Neuron (in vitro differentiated cells): ENCODE data around the gene BTNL2.
"Not testable (repeated sequence)": the region's sequence is repeated elsewhere in the genome, so short reads cannot be mapped to it uniquely, and the experiment has no call there.

Source experiments
- H2AFZ ChIP-seq: one replicate; pipeline ENCODE4 v1.6.1; 2013; ENCODE audit warnings: low read depth, mild to moderate bottlenecking, inconsistent platforms, low read length, moderate library complexity
- H3K27me3 ChIP-seq: one replicate; pipeline ENCODE4 v1.6.1; 2013; ENCODE audit warnings: low read length; ENCODE audit not compliant: insufficient read depth
- H3K36me3 ChIP-seq: one replicate; pipeline ENCODE4 v1.6.1; 2013; ENCODE audit warnings: low read length; ENCODE audit not compliant: insufficient read depth
- H3K4me1 ChIP-seq: one replicate; pipeline ENCODE4 v1.6.1; 2013; ENCODE audit warnings: low read length; ENCODE audit not compliant: insufficient read depth
- H3K4me3 ChIP-seq: 2 replicates; pipeline ENCODE4 v1.5.1; 2013; ENCODE audit warnings: mild to moderate bottlenecking, low read length, moderate library complexity
- H3K9me3 ChIP-seq: one replicate; pipeline ENCODE4 v1.6.1; 2013; ENCODE audit warnings: low read length

The BTNL2 gene

GRCh38 chr6:32406857-32407256, at the start of gene BTNL2:
TSS of gene BTNL2 (minus strand) at chr6:32407181. CDS start at chr6:32407123, 58 bp downstream.
- Histone ChIP-seq H2AFZ (no peak within 1 kb of the TSS), H3K4me3 (no peak within 1 kb of the TSS), H3K36me3 (no peaks in the 10 kb centered on the region), H3K4me1 (no peaks in the 10 kb centered on the region), H3K9me3 (no peaks in the 10 kb centered on the region), H3K27me3 (peaks cover 11% of the 10 kb centered on the region)

- no peaks in the 10 kb centered on the region for H3K9me3 ChIP-seq
- no peak overlapping the region for H2AFZ ChIP-seq
- no peaks in the 10 kb centered on the region for H3K27me3 ChIP-seq
- no peak overlapping the region for H3K4me3 ChIP-seq
- no peaks in the 10 kb centered on the region for H3K36me3 ChIP-seq
- H3K4me1 ChIP-seq = no peaks in the 10 kb centered on the region
Measured at GRCh38 chr6:32449088-32449736, 42.2 kb upstream of the BTNL2 start.

GRCh38 chr6:32447932-32448331, 41.0 kb upstream of the BTNL2 start:
- H3K4me3 ChIP-seq = no peak overlapping the region
- H3K4me1 ChIP-seq = no peaks in the 10 kb centered on the region
- H3K36me3 ChIP-seq = no peaks in the 10 kb centered on the region
- H3K9me3 ChIP-seq = no peaks in the 10 kb centered on the region
- H3K27me3 ChIP-seq = no peaks in the 10 kb centered on the region
- H2AFZ ChIP-seq = no peak overlapping the region

GRCh38 chr6:32445321-32445854, 38.4 kb upstream of the BTNL2 start:
- Histone ChIP-seq H2AFZ (no peak overlapping the region), H3K9me3 (no peaks in the 10 kb centered on the region), H3K4me3 (no peak overlapping the region), H3K27me3 (no peaks in the 10 kb centered on the region), H3K4me1 (no peaks in the 10 kb centered on the region), H3K36me3 (no peaks in the 10 kb centered on the region)

GRCh38 chr6:32444433-32444832, 37.5 kb upstream of the BTNL2 start:
- Histone ChIP-seq H3K27me3 (no peaks in the 10 kb centered on the region), H2AFZ (no peak overlapping the region), H3K4me3 (no peak overlapping the region), H3K36me3 (no peaks in the 10 kb centered on the region), H3K9me3 (no peaks in the 10 kb centered on the region), H3K4me1 (no peaks in the 10 kb centered on the region)

GRCh38 chr6:32442977-32443552, 36.1 kb upstream of the BTNL2 start:
- H3K4me3 ChIP-seq = no peak overlapping the region
- no peaks in the 10 kb centered on the region for H3K4me1 ChIP-seq
- no peak overlapping the region for H2AFZ ChIP-seq
- no peaks in the 10 kb centered on the region for H3K36me3 ChIP-seq
- H3K27me3 ChIP-seq = no peaks in the 10 kb centered on the region
- no peaks in the 10 kb centered on the region for H3K9me3 ChIP-seq

GRCh38 chr6:32442243-32442667, 35.3 kb upstream of the BTNL2 start:
- Histone ChIP-seq H3K4me1 (no peaks in the 10 kb centered on the region), H3K36me3 (no peaks in the 10 kb centered on the region), H3K27me3 (no peaks in the 10 kb centered on the region), H3K9me3 (no peaks in the 10 kb centered on the region), H3K4me3 (no peak overlapping the region), H2AFZ (no peak overlapping the region)

GRCh38 chr6:32439602-32440214, 32.7 kb upstream of the BTNL2 start, which contains the start of gene HLA-DRA:
TSS of gene HLA-DRA (plus strand) at chr6:32439887. CDS start at chr6:32439951, 64 bp downstream.
- no peaks in the 10 kb centered on the region for H3K36me3 ChIP-seq
- H3K4me3 ChIP-seq = no peak within 1 kb of the TSS
- no peak within 1 kb of the TSS for H2AFZ ChIP-seq
- no peaks in the 10 kb centered on the region for H3K27me3 ChIP-seq
- H3K9me3 ChIP-seq = no peaks in the 10 kb centered on the region
- H3K4me1 ChIP-seq = no peaks in the 10 kb centered on the region

- H3K9me3 ChIP-seq = no peaks in the 10 kb centered on the region
- H3K4me1 ChIP-seq = no peaks in the 10 kb centered on the region
- no peaks in the 10 kb centered on the region for H3K27me3 ChIP-seq
- H3K4me3 ChIP-seq = no peak overlapping the region
- H3K36me3 ChIP-seq = no peaks in the 10 kb centered on the region
- no peak overlapping the region for H2AFZ ChIP-seq
Measured at GRCh38 chr6:32439139-32439538, 32.2 kb upstream of the BTNL2 start.

- H3K4me3 ChIP-seq = no peak overlapping the region
- no peaks in the 10 kb centered on the region for H3K4me1 ChIP-seq
- no peaks in the 10 kb centered on the region for H3K36me3 ChIP-seq
- H3K27me3 ChIP-seq = no peaks in the 10 kb centered on the region
- H2AFZ ChIP-seq = no peak overlapping the region
- no peaks in the 10 kb centered on the region for H3K9me3 ChIP-seq
Measured at GRCh38 chr6:32436995-32437836, 30.2 kb upstream of the BTNL2 start.

- Histone ChIP-seq H3K36me3 (no peaks in the 10 kb centered on the region), H3K4me1 (no peaks in the 10 kb centered on the region), H3K9me3 (no peaks in the 10 kb centered on the region), H3K4me3 (no peak overlapping the region), H3K27me3 (no peaks in the 10 kb centered on the region), H2AFZ (no peak overlapping the region)
Measured at GRCh38 chr6:32436186-32436585, 29.2 kb upstream of the BTNL2 start.

GRCh38 chr6:32433950-32434349, 27.0 kb upstream of the BTNL2 start:
- H3K4me3 ChIP-seq, H3K4me1 ChIP-seq, H2AFZ ChIP-seq, H3K36me3 ChIP-seq, H3K9me3 ChIP-seq, H3K27me3 ChIP-seq: not testable (repeated sequence)

GRCh38 chr6:32432050-32432450, 25.1 kb upstream of the BTNL2 start:
- no peak overlapping the region for H3K4me3 ChIP-seq
- no peaks in the 10 kb centered on the region for H3K36me3 ChIP-seq
- no peak overlapping the region for H2AFZ ChIP-seq
- no peaks in the 10 kb centered on the region for H3K27me3 ChIP-seq
- H3K9me3 ChIP-seq = no peaks in the 10 kb centered on the region
- no peaks in the 10 kb centered on the region for H3K4me1 ChIP-seq
